DOHH2 (cell line): ENCODE data around the gene RIMKLB.

Experiments used
- H3F3A ChIP-seq: fragments of 200-600 bp; sonication (generic), shearing (Covaris generic); 2 replicates; pipeline ENCODE4 v1.6.0; 2016; ENCODE audit warnings: antibody characterized with exemption, mild to moderate bottlenecking; ENCODE audit not compliant: control insufficient read depth, insufficient read depth
- H3K27ac ChIP-seq: fragments of 200-600 bp; sonication (generic); 2 replicates; pipeline ENCODE4 v1.5.1; 2014; ENCODE audit warnings: low read depth, mild to moderate bottlenecking, low read length, moderate library complexity
- H3K27me3 ChIP-seq: fragments of 200-600 bp; sonication (generic); 2 replicates; pipeline ENCODE4 v1.6.1; 2014; ENCODE audit warnings: mild to moderate bottlenecking, low read length, mixed read lengths; ENCODE audit not compliant: control insufficient read depth
- H3K36me3 ChIP-seq: fragments of 200-600 bp; sonication (generic); 2 replicates; pipeline ENCODE4 v1.6.1; 2014; ENCODE audit warnings: mild to moderate bottlenecking, low read length, moderate library complexity, mixed read lengths; ENCODE audit not compliant: control insufficient read depth
- H3K4me1 ChIP-seq: fragments of 200-600 bp; sonication (generic); 2 replicates; pipeline ENCODE4 v1.6.1; 2014; ENCODE audit warnings: mild to moderate bottlenecking, low read length, mixed read lengths; ENCODE audit not compliant: control insufficient read depth
- H3K4me2 ChIP-seq: fragments of 200-600 bp; sonication (generic); 2 replicates; pipeline ENCODE4 v1.6.0; 2014; ENCODE audit warnings: mild to moderate bottlenecking, low read length, moderate library complexity
- H3K4me3 ChIP-seq: fragments of 200-600 bp; sonication (generic); 2 replicates; pipeline ENCODE4 v1.5.1; 2014; ENCODE audit warnings: mild to moderate bottlenecking, low read length, mixed read lengths
- H3K79me2 ChIP-seq: fragments of 200-600 bp; sonication (generic); 2 replicates; pipeline ENCODE4 v1.6.1; 2014; ENCODE audit warnings: mild to moderate bottlenecking, low read length, mixed read lengths; ENCODE audit not compliant: control insufficient read depth
- H3K9me2 ChIP-seq: fragments of 200-600 bp; sonication (generic); replicated peaks from 2 replicates; pipeline ENCODE4 v1.6.1; 2014; ENCODE audit warnings: mild to moderate bottlenecking, low read length, mixed read lengths; ENCODE audit not compliant: control insufficient read depth
- H3K9me3 ChIP-seq: fragments of 200-600 bp; sonication (generic); 2 replicates; pipeline ENCODE4 v1.6.1; 2014; ENCODE audit warnings: antibody characterized with exemption, low read length, mixed read lengths; ENCODE audit not compliant: control insufficient read depth, insufficient read depth
- H4K20me1 ChIP-seq: fragments of 200-600 bp; sonication (generic); 2 replicates; pipeline ENCODE4 v1.6.0; 2014; ENCODE audit warnings: low read depth, mild to moderate bottlenecking, antibody characterized with exemption, low read length, moderate library complexity; ENCODE audit not compliant: control insufficient read depth, insufficient read depth
- CTCF ChIP-seq: fragments of 200-600 bp; sonication (generic); IDR thresholded peaks from one replicate; pipeline ENCODE4 v1.5.1; 2014; ENCODE audit warnings: antibody characterized with exemption, mild to moderate bottlenecking, low read depth, low read length; ENCODE audit not compliant: poor library complexity, severe bottlenecking
- EZH2phosphoT487 ChIP-seq: fragments of 200-600 bp; sonication (generic); IDR thresholded peaks from 2 replicates; pipeline ENCODE4 v1.6.1; 2017; ENCODE audit warnings: borderline replicate concordance, mild to moderate bottlenecking, antibody characterized with exemption, low read length, moderate library complexity, mixed read lengths

RIMKLB gene, protein sequence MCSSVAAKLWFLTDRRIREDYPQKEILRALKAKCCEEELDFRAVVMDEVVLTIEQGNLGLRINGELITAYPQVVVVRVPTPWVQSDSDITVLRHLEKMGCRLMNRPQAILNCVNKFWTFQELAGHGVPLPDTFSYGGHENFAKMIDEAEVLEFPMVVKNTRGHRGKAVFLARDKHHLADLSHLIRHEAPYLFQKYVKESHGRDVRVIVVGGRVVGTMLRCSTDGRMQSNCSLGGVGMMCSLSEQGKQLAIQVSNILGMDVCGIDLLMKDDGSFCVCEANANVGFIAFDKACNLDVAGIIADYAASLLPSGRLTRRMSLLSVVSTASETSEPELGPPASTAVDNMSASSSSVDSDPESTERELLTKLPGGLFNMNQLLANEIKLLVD

DNA sequence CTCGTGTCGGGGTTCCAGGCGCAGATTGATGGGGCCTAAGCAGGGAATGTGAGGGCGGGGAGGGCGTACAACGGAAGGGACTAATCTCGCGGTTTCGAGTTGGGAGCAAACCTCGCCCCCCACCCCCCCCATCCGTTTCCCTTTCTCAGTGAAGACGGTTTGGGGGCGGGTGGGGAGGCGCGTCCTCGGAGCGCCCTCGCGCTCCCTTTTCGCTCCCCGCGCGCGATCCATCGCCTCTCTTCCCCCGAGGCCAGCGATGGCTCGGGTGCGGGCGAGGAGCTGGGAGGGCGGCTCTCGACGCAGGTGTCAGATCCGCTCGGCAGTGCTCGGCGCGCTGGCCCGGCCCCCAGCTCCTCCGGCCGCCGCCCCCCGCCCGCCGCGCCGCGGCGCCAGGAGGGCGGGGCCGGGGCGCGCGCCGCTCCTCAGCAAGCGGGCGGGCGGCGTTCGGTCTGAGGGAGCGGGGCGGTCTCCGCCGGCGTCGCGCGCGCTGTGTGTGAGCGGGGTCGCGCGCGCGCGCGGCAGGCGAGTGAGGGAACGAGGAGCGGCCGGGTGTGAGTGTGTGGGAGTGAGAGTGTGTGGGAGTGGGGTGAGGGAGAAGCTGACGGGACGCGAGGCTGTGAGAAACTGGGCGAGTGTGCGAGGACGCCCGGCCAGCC is at the start of gene RIMKLB:
TSS of gene RIMKLB (plus strand) at position 516 of the 656 bp plus-strand sequence. CDS start 15,876 bp downstream, outside the sequence.
- Histone ChIP-seq H3F3A (peaks cover 33% of the 10 kb centered on the region), H4K20me1 (peaks cover 12% of the 10 kb centered on the region), H3K4me1 (peaks cover 73% of the 10 kb centered on the region), H3K27me3 (no peaks in the 10 kb centered on the region), H3K9me2 (no peaks in the 10 kb centered on the region), H3K4me3 (peak within 1 kb of the TSS; percentile 91), H3K36me3 (peaks cover 44% of the 10 kb centered on the region), H3K4me2 (peak within 1 kb of the TSS; percentile 95), H3K79me2 (peaks cover 69% of the 10 kb centered on the region), H3K9me3 (no peaks in the 10 kb centered on the region), H3K27ac (peak within 1 kb of the TSS; percentile 89)
- TF ChIP-seq CTCF (peak; percentile 4), EZH2phosphoT487 (no peak)

DNA sequence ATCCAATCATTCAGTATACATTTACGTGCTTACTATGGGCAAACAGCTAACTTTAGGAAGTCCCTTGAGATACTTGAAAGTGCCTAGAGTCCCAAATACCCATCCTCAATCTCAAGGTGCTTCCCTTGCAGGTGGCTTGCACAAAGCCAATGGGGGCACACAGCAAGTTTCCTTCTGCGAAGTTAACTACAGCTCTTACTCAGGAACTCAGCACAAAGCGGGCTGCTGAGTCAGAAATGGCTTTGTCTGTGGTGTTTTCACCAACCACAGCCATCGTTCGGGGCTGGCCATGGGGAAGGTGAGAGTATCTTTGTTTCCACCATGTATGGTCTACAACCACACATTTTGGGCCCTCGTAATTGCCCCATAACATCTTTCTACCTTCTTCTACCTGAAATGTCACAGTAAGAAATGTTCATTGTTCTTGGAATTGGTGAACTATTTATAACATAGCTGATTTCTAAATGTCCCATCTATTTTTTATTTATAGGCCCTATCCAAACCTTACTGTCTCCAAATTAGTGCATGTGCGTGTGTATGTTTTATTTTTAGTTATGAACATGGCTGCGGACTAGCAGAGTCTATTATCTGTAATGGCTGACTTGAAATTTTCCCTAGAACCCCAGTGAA is 49.1 kb upstream of the RIMKLB start:
- H3K9me3 ChIP-seq, result no peaks in the 10 kb centered on the region
- no peaks in the 10 kb centered on the region for H3K27me3 ChIP-seq
- H3K4me3 ChIP-seq, result no peak overlapping the region
- peak overlapping the region; percentile 11; the same call in 1 of the 2 replicates for H3K4me2 ChIP-seq
- no peak for TF ChIP-seq EZH2phosphoT487
- no peak for TF ChIP-seq CTCF
- peaks cover 19% of the 10 kb centered on the region for H3F3A ChIP-seq
- H3K9me2 ChIP-seq, result no peaks in the 10 kb centered on the region; the same call in 1 of the 2 replicates
- H3K79me2 ChIP-seq, result no peaks in the 10 kb centered on the region
- no peak overlapping the region for H3K27ac ChIP-seq
- no peaks in the 10 kb centered on the region for H4K20me1 ChIP-seq
- peaks cover 43% of the 10 kb centered on the region for H3K4me1 ChIP-seq
- H3K36me3 ChIP-seq, result peaks cover 4% of the 10 kb centered on the region; the same call in 1 of the 2 replicates

DNA sequence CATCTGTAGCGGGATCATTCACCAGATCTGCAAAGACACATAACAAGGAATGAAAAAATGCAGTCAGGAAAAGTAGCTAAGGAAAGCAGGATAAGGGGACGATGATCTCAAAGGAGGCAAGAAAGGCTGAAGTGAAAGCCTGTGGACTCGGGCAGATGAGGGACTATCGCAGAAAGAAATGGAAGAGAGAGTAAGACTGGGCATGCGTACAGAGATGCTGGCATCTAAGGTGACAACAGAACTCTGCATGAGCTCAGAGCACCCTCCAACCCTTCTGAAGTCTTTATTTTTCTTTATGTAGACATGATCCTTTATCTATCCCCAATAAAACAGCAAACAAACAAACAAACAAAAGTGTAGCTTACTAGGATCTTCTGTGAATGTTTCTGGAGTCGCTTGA is 42.4 kb upstream of the RIMKLB start:
- H3K27me3 ChIP-seq, result no peaks in the 10 kb centered on the region
- TF ChIP-seq EZH2phosphoT487, result no peak
- TF ChIP-seq CTCF, result no peak
- H3F3A ChIP-seq, result peaks cover 2% of the 10 kb centered on the region; the same call in 1 of the 2 replicates
- H3K4me3 ChIP-seq, result no peak overlapping the region
- H4K20me1 ChIP-seq, result no peaks in the 10 kb centered on the region
- no peaks in the 10 kb centered on the region for H3K79me2 ChIP-seq
- H3K9me3 ChIP-seq, result no peaks in the 10 kb centered on the region
- H3K9me2 ChIP-seq, result no peaks in the 10 kb centered on the region
- no peak overlapping the region for H3K27ac ChIP-seq
- no peak overlapping the region for H3K4me2 ChIP-seq
- H3K36me3 ChIP-seq, result no peaks in the 10 kb centered on the region
- H3K4me1 ChIP-seq, result peaks cover 8% of the 10 kb centered on the region
